NB4 (cell line): ENCODE results near the gene FRYL.

Experiments used
- DNase-seq: peaks from one replicate; pipeline ENCODE4 v3.0.0; 2010; ENCODE audit warnings: low read depth
- H3K4me3 ChIP-seq: one replicate; pipeline ENCODE4 v1.5.1; 2011; ENCODE audit warnings: mild to moderate bottlenecking, low read depth, low read length, moderate library complexity
- MYC ChIP-seq: IDR thresholded peaks from 2 replicates; pipeline ENCODE4 v1.6.1; 2011; ENCODE audit warnings: low read depth, low read length
- POLR2A ChIP-seq: IDR thresholded peaks from 2 replicates; pipeline ENCODE4 v1.6.1; 2011; ENCODE audit warnings: mild to moderate bottlenecking; ENCODE audit not compliant: insufficient read length; ENCODE audit errors: extremely low read depth
- TF ChIP-seq, protein P1 (sequence below): IDR thresholded peaks from one replicate; pipeline ENCODE4 v1.5.1; 2012; ENCODE audit warnings: low read depth, low read length
- TF ChIP-seq, protein P2 (sequence below): IDR thresholded peaks from 2 replicates; pipeline ENCODE4 v1.6.1; 2011; ENCODE audit warnings: low read depth, low read length

The FRYL gene

DNA sequence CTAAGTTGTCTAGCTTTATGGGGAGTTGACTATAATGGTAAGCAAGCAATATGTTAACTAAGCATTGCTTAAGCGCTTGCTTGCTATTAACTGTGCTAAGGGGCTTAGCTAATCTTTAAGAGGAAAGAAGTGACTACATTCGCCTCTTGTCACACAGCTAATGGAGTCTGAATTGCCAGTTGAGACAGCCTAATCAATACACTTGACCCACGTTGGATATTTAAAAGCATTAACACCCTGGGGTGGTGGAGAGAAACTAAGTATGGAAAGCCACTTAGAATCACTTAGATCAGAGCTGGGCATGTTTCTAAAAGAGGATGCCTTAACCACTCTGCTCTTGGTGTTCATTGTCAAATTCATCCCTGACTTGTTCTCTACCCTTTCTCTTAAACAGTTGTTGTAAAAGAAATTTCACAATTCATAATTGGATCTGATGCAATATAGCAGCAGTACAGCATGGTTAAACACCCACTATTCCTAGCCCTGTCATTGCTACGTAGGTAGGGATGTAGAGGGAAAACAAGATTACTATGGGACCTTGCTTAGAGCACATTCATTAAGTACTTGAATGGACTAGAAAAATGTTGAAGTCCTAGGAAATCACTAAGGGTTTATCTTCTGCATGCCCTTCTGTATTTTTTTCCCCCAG lies 286.5 kb downstream of the FRYL start:
- no peak overlapping the region for H3K4me3 ChIP-seq
- peak; percentile 49 for DNase-seq
- TF ChIP-seq, protein P1, sequence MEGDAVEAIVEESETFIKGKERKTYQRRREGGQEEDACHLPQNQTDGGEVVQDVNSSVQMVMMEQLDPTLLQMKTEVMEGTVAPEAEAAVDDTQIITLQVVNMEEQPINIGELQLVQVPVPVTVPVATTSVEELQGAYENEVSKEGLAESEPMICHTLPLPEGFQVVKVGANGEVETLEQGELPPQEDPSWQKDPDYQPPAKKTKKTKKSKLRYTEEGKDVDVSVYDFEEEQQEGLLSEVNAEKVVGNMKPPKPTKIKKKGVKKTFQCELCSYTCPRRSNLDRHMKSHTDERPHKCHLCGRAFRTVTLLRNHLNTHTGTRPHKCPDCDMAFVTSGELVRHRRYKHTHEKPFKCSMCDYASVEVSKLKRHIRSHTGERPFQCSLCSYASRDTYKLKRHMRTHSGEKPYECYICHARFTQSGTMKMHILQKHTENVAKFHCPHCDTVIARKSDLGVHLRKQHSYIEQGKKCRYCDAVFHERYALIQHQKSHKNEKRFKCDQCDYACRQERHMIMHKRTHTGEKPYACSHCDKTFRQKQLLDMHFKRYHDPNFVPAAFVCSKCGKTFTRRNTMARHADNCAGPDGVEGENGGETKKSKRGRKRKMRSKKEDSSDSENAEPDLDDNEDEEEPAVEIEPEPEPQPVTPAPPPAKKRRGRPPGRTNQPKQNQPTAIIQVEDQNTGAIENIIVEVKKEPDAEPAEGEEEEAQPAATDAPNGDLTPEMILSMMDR, result no peak
- TF ChIP-seq MYC (no peak), POLR2A (no peak)
- TF ChIP-seq, protein P2, sequence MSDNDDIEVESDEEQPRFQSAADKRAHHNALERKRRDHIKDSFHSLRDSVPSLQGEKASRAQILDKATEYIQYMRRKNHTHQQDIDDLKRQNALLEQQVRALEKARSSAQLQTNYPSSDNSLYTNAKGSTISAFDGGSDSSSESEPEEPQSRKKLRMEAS, result no peak

DNA sequence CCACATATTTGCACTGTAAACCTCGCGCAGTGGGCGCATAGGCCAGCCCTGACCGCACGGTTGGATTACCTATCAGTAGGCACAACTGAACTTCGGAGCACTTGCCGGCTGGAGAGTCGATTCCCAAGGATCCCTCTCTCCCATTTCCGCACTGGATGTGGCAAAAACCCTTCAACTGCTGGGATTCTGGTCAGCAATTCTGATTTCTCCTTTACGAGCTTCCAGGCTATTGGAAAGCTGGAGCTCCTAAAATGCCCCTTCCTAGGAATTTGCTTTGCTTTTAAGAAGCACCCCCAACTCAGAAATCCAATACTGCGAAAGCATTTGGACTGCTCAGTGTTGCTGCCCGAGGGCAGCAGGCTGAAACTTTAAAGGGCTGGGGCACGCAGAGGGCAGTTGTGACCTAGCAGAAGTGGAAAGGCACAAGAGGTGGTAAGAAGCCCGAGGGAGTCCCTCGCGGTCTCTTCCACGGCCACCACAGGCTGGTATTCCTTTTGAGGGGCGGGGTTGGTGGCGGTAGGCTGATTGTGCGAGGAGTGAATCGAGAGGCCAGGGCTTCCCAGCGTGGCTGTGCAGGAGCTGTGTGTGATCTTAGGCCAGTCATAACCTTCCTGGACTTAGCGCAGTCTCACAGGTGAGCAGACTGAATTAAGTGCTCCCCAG lies 288.4 kb downstream of the FRYL start:
- TF ChIP-seq, protein P2, result no peak
- TF ChIP-seq MYC, result no peak
- TF ChIP-seq POLR2A, result no peak
- TF ChIP-seq, protein P1, result no peak
- no peak overlapping the region for H3K4me3 ChIP-seq

DNA sequence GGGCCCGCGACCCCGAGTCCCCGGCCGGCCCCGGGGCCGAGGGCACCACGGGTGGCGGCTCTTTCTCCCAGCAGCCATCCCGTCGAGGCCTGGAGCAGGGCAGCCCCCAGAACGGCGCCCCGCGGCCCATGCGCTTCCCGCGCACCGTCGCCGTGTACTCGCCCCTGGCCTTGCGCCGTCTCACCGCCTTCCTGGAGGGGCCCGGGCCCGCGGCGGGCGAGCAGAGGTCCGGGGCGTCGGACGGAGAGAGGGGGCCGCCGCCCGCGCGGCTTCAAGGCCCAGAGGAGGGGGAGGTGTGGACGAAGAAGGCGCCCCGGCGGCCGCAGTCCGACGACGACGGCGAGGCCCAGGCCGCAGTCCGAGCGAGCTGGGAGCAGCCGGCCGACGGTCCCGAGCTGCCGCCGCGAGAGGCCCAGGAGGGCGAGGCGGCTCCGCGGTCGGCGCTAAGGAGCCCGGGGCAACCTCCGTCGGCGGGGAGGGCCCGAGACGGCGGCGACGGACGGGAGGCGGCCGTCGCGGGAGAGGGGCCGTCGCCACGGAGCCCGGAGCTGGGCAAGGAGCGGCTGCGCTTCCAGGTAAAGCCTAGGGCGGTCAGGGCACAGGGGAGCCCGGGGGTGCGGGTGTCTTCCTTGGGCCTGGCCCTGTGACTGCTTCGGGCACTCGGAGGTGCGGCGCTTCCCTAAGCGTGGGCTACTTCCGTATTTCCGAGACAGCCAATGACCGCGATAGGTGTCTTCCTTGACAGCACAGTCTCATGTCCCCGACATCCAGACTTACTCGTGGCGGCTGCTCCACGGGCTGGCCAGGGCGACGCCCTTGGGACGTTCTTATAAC lies 289.2 kb downstream of the FRYL start:
- TF ChIP-seq, protein P1, result no peak
- no peak for TF ChIP-seq MYC
- TF ChIP-seq, protein P2, result no peak
- no peak for TF ChIP-seq POLR2A
- no peak overlapping the region for H3K4me3 ChIP-seq
- no peak for DNase-seq

More for the DNA sequence above, 288.4 kb downstream of the FRYL start:
- no peak for DNase-seq

DNA sequence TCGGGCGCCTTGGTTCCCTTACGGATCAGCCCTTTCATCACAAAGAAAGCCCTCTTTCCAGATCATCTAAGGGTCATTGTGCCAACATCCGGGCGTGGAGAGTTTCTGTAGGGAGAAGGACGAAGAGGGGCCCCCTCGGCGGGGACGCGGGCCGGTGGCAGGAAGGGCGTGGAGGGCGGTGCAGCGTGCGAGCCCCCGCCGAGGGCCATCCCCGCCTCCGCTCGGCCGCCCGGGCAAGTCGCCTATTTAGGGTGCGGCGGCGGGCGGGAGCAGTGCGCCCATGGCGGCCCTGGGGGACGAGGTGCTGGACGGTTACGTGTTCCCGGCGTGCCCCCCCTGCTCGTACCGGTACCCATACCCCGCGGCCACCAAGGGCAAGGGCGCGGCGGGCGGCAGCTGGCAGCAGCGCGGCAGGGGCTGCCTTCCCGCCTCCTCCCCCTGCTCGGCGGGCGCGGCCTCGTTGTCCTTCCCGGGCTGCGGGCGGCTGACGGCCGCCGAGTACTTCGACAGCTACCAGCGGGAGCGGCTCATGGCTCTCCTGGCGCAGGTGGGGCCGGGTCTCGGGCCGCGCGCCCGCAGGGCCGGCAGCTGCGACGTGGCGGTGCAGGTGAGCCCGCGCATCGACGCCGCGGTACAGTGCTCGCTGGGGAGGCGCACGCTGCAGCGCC lies 289.9 kb downstream of the FRYL start, which contains the start of gene ZAR1:
ZAR1 (plus strand) TSS at position 241 of the 668 bp plus-strand sequence; CDS start at position 281, 40 bp downstream.
- H3K4me3 ChIP-seq, result no peak within 1 kb of the TSS
- TF ChIP-seq, protein P2, result no peak
- TF ChIP-seq, protein P1, result no peak
- TF ChIP-seq MYC (no peak), POLR2A (no peak)
- no peak for DNase-seq

DNA sequence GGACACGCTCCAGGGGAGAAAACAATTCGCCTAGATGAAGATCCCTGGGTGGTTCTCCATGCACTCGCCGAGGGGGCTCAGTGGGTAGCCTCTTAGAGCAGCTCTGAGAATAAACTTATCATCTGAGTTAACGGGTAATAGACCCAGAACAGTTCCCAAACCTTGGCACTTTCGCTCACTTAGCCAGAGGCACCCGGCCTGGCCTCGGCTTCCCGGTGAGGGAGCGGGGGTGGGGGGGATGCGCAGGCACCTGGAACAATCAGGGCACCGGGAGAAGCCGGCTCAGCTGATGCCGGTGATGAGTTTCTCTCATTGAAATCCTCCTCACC lies 290.4 kb downstream of the FRYL start:
- TF ChIP-seq, protein P1, result no peak
- TF ChIP-seq POLR2A (no peak), MYC (no peak)
- TF ChIP-seq, protein P2, result no peak
- no peak overlapping the region for H3K4me3 ChIP-seq
- no peak for DNase-seq
